NCI-H1930 (cell line): ENCODE results near the gene TWIST2.

Experiments
- DNase-seq, 2 experiments: peaks; one replicate each; lab custom pipeline; 2025; lab: John Stamatoyannopoulos, UW

Gene TWIST2

GRCh38 chr2:238920053-238920452, 72.2 kb downstream of the TWIST2 start:
- no peak for DNase-seq

- DNase-seq = no peak
Measured at GRCh38 chr2:238920601-238921001, 72.7 kb downstream of the TWIST2 start.

- DNase-seq = no peak
Measured at GRCh38 chr2:238921259-238921658, 73.4 kb downstream of the TWIST2 start.

DNA sequence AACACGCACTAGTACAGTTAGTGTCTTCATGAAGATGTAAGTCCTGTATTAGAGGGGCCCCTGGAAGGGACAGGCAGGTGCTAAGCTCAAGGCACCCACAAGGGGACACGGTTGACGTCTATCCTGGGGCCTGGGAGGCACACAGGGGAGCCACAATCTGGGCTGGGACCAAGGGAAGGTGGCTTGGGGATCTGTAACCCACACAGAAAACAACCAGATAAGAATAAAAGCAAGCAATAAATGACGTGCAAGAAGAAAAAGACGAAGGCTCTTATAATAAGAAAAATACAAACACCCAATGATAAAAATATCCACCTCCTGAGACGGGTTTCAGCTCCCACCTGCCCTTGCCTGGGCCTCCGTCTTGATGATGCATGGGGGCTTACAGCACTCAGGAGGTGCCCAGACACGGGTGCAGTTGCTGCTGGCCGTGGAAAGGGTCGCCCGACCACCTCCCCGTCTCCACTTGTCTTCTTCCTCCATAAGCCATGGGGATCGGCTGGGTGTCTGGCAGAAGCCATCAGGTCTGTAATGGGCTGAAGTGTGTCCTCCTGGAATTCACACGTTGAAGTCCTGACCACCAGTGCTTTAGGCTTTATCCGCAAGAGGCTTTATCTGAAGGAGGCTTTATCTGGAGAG, 73.9 kb downstream of the TWIST2 start:
- no peak for DNase-seq

DNA sequence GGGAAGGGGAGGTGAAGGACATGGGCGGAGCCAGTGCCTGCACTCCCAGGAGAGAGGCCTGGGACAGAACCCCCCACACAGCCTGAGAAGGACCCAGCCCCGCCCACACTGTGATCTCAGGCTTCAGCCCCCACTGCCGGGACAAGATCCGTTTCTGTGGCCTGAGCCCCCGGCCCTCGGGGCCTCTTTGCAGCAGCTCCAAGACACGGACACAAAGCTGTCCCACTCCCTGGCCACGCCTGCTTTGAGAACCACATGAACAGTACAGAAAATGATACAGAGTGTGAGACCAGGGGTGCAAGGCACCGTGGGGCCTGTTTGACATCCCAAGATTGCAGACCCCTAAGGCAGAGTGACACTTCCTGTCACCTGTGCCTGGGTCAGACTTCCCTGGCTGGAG, 74.5 kb downstream of the TWIST2 start:
- no peak for DNase-seq

GRCh38 chr2:238924032-238924431, 76.1 kb downstream of the TWIST2 start:
- no peak for DNase-seq

GRCh38 chr2:238924796-238925195, 76.9 kb downstream of the TWIST2 start:
- no peak for DNase-seq

DNA sequence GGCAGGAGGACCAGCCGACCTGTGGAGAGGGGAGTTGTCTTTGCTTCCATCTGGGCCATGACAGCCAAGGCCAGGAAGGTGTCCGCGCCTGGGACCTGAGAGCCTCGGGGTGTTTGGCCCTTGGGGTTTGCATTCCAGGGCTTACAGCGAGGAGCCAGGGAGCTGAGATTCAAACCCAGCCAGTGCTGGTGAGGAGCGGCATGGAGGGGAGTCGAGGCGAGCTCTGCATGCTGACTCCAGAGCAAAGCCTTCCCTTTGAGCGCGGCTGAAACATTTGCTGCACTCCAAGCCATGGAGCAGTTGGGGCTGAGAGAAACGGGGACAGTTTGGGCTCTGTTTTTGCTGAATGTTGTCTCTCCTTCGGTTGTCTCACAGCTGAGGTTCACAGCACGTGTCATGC, 77.4 kb downstream of the TWIST2 start:
- no peak for DNase-seq

DNA sequence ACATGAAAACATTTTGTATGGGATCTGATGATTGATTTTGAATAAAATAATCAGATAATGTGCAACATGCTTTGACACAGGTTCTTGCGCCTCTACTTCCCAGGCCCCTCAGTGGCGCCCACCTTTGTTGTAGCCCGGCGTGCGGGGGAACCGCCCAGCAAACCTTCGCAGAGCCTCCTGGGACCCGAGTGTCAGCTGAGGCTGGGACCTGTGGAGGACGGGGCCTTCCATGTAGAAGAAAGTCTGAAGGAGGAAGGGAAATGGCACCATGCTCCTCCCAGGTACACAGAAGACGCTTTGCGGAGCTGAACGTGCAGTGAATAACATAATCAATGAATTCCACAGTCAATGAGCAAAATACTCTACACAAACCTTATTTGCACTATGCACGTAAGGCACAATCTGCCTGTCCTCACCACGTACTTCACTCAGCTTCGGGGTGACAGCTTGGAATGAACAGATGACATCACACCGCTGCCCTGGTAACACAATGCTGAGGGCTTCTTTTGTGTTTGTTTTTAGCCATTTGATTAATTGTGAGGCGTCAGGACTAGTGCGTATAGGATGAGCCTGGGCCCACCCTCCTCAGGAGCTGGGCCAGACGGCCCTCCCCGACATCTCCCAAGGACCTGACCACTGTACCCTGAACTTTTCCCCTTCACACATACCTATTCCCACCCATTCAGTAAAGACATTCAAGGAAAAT, 78.1 kb downstream of the TWIST2 start:
- no peak for DNase-seq

- DNase-seq = no peak
Measured at GRCh38 chr2:238926761-238927611, 79.1 kb downstream of the TWIST2 start.

DNA sequence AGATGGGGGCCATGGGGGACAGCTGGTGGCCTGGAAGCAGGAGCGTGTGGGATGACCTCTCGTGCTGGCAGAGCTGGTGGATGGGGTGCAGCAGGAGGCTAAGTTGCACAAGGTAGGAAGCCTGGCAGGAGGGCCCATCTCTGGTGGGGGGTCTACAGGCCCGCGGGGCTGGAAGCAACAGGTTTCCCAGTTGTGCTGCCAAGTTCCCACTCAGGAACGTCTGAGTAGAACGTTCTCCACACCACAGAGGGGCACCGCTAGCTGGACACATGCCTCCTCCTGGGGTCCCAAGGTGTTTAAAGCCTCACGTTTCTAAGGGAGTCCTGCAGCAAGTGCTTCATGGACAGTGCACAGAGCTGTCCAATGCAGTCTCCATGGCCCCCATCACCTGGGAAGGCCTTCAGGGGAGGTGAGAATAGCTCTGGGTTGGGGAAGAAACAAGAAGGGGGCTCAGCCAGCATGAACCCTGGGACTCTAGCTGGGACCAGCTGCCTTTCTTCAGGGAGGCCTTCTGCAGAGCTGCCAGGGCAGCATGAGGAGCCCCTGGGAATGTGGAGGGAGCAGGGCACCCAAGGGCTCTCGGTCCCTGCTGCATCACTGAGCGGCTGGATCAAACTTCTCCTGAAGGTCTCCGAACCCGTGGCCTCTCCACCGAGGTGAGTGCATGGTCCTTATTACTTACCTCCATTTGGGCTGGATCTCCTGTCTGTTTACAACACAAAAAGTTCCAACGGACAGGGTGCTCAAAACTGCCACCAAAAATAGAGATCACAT, 80.0 kb downstream of the TWIST2 start:
- DNase-seq = no peak

- DNase-seq = no peak
Measured at GRCh38 chr2:238928520-238929241, 80.8 kb downstream of the TWIST2 start.

GRCh38 chr2:238929242-238930081, 81.6 kb downstream of the TWIST2 start:
- no peak for DNase-seq

DNA sequence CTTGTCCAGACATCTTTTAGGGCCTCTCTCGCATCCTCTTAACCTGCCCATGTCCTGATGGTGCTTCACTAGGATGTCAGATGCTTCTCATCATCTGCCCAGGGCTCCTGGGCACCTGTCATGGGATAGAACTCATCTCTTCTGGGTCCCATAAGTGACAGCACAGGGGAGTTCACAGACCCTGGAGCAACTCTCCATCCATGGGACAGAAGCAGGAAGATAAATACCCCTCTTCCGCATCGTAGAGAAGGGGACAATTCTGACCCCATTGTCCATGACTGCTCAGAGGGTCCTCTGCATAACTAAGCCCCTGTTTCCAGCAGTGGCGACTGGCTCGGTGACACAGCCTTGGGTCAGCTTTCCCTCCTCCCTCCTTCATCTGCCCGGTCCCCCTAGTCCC, 82.3 kb downstream of the TWIST2 start:
- no peak for DNase-seq

DNA sequence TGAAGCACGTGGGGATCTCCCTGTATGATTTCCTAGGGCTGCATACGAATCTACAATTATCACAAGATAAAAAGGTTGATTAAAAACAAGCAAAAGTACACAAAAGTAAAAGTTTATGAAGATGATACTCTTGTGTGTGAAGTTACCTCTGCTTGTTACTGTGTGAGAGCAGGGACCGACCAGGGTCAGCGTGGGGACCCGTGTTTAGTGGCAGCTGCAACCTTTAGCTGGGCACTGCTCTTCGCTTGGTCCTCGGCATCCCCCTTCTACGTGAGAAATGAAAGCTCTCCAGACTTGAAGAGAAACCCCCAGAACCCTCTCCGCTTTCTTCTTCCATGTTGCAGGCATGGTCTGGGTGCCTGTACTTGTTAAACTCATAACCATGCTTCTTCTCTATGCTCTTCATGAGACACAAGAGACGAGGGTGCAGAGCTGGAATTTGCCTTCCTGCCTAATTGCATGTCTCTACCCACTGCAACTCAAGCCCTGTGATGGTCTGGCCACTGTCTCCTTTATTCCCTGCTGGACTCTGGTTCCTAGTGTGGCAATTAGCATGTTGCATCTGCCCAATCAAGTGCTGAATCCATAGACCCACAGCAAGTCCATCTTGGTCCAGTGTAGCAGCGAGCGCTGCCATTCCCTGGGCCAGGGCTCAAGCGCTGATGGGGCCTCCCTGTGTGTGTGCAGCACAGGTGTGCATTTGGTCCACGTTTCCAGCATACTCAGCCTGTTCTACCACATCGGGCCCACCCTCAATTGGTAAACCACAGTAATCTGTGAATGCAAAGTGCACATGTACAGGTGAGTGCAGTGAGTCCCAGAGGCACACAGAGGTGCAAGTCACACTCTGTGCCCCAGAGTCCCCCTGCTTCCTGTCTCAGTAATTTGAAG, 88.5 kb downstream of the TWIST2 start:
- no peak for DNase-seq

DNA sequence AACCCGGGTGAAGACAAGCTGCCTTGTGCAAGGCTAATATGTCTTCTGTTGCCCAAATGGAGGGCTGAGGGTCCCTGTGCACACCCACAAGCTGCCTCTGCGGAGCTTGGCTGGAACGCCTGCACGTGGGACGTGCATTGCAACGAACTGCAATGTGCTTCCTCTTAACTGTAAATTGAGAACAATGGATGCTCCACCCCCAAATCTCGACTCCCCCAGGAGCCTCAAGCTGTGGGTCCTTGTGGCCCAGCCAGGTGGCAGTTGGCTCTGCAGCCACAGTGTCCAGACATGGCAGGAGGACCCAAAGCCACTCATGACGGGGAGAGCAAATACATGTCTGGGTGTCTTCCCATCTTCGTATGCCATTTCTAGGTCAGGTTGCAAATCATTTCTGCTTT, 90.1 kb downstream of the TWIST2 start:
- DNase-seq = no peak

DNA sequence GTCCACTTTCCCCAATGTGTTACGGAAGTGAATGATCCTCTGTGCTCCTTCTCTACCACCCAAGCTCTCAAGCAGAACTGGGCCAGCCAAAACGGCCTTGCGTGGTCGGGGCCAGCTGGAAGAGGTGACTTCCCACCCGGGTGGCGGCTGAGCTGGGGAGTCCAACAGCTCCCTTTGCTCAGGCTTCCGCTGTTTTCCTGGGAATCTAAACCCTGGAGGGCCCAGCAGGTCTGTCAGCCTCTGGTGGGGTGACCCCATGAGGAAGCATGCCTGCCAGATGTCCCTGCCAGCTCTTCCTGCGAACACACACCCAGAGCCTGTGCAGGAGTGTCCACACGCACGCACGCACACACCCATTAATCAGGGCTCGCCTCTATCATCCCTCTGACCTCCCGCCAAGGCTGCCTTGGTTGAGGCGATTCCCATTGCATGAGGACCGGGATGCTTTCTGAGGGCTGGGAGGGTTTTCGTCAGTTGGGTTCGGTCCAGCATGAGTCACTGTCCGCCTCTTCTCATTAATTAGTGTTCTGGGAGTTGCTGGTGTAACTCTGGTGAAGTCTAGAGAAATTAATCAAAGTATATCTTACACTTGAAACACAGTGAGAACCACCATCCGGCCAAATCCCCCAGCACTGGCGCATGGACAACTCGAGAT, 90.6 kb downstream of the TWIST2 start:
- no peak for DNase-seq

- DNase-seq = no peak
Measured at GRCh38 chr2:238939074-238939473, 91.2 kb downstream of the TWIST2 start.
